ENCODE data around the gene ZSWIM8.

Gene ZSWIM8

DNA sequence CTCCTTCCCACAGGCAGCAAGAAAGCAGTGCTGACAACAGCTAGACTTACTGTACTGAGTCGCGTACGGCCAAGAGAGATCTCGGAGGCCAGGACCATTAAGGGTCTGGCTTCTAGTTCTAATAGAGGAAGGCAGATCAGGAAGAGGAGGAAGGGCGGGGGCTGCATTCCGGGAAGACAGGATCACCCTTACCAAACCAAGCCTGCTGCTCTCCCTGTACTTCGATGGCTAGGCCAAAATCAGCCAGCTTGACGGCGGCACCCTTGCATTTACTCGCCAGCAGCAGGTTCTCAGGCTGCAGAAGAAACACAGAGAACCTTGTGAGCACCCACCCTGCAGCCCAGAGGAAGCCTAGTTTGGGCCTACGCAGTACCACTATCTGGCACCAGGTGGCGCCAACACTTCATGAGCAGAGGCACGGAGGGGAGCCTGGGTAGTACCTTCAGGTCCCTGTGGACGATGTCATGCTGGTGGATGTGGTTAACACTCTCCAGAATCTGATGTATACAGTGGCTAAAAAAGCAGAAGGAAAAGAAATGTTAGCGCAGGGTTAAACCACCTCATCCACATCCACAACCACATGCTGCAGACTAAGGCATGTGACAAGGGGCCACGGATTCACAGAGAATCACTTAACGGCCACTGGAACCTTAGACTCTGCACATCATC lies 63.5 kb downstream of the ZSWIM8 start:
- TF ChIP-seq, protein P1, sequence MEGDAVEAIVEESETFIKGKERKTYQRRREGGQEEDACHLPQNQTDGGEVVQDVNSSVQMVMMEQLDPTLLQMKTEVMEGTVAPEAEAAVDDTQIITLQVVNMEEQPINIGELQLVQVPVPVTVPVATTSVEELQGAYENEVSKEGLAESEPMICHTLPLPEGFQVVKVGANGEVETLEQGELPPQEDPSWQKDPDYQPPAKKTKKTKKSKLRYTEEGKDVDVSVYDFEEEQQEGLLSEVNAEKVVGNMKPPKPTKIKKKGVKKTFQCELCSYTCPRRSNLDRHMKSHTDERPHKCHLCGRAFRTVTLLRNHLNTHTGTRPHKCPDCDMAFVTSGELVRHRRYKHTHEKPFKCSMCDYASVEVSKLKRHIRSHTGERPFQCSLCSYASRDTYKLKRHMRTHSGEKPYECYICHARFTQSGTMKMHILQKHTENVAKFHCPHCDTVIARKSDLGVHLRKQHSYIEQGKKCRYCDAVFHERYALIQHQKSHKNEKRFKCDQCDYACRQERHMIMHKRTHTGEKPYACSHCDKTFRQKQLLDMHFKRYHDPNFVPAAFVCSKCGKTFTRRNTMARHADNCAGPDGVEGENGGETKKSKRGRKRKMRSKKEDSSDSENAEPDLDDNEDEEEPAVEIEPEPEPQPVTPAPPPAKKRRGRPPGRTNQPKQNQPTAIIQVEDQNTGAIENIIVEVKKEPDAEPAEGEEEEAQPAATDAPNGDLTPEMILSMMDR (IDR thresholded peaks at IDR 0.05) = peak; percentile 99

- TF ChIP-seq, protein P1 (IDR thresholded peaks at IDR 0.05) = no peak
Measured at GRCh38 chr10:73850211-73850610, 64.8 kb downstream of the ZSWIM8 start.

GRCh38 chr10:73850863-73851461 lies 65.6 kb downstream of the ZSWIM8 start:
- TF ChIP-seq, protein P1 (IDR thresholded peaks at IDR 0.05) = no peak

All from LNCAP (cell line).